ENCODE results near the gene ENPP6. TPM values are rescaled to one million over a fixed set of nuclear protein-coding genes. Genes with fewer than 3 reads are reported as not detected.

The ENPP6 gene
- 1 to 10 TPM in 3 of 4 donors, under 1 TPM in 1; 0.67 to 7.4 (median 5.0) TPM for polyA plus RNA-seq (ENCODE audit: insufficient read length in 4 of 4)

DNA sequence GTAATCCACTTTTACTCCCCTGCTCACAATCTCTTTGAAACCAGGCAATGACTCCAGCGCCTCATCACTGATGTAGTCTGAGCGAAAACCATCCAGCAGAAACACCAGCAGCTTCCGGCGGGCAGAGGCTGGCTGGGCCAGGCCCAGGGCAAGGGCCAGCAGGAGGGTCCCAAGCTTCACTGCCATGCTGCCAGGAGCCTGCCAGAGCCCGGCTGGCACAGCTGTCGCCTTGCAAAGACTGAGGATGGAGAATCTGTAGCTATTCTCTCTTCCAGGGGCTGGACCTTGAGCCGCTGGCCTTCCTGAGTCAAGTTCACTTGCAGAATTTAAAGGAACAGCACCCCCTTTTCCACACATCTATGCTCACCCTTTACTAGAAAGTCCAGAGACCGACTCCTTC lies at the start of gene ENPP6:
ENPP6 (minus strand) TSS at position 240 of the 400 bp plus-strand sequence; CDS start at position 186, 54 bp downstream.
- DNase-seq (ENCODE audit: low read depth in 4 of 4, low spot score in 3 of 4), result no peak

DNA sequence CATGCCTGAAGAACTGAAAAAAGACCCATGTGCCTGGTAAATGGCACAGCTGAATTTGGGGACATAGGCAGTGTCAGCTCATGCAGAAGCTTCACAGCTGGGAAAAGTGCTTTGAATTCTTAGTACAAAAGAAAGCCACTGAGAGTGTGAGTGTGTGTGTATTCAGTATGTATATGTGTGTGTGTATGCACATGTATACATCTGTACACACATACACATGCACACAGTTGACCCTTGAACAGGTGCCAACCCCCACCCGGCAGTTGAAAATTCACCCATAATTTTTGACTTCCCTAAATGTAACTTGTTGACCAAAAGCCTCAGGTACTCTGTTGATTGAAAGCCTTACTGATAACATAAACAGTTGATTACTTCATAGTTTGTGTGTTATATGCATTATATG lies 49.5 kb upstream of the ENPP6 start:
- no peak for DNase-seq (ENCODE audit: low read depth in 4 of 4, low spot score in 3 of 4)

DNA sequence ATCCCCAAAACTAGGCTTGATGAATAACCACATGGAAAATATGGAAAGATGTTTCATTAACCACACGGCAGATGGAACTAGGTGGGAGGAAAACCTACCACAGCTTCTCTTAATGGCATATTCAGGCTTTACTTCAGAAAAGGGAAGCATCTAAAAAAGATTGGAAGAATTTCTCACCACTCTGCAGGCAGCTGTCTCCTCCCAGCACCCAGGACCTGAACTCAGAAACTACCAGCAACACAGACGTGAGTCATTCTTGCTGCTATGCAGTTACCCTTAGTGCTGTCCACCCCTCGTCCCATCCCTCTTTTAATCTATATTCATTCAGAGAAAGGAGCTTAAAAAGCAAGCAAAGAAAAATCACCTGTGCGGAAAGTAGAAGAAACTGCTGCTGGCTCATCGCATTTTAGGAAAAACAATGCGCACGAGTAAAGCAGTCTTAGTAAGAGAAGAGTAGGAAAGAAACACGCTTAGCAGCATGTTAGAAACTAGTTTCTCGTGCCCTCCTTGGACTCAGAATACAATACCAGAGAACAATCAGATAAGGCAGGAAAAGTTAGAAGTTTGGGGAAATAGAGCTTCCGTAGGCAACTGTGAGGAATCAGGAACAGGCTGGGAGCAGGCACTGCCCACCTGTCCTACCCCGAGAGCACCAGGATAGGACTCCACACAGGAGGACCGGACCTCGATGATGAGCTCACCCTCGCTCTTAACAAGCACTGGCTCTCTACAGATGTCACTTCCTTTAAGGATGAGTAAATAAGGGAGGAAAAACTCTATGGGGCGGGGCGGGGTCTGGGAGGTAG lies 48.1 kb upstream of the ENPP6 start:
- DNase-seq (ENCODE audit: low read depth in 4 of 4, low spot score in 3 of 4), result no peak

DNA sequence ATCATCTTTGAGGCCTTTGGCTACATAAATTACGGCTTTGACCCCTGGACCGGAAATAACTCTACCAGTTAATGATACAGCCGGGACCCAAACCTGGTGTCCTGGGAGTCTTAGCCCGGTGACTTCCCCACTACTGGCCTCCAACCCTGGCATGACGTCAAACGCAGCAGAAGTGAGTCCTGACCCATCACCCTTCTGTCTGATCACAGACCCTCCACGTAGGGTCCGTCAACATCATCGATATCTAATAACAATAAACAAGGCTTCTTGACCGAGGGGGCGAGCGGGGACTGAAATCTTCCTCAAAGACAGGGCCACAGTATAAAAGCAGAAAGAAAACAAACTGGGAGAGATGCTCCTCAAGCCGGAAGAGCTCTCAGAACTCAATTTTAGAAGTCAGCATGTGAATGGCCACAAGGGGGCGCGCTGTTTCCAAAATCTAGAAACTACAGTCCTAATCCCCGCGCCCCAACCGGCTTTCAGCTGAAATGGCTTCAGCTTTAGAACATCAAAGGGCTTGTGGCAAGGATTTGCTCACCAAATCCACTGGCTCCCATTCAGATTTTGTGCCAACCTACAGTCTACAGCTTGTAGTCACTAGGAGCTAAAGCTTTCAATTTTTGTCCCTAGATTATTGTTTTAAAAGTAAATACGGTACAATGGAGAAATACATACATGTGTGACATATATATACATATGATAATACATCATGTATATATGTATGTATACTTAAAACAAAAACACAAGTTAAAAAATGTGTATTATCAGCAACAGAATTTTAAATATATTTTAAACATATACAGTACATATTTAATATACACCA lies 46.4 kb upstream of the ENPP6 start:
- peak; percentile 70 to 87 (median 80) for DNase-seq (ENCODE audit: low read depth in 4 of 4, low spot score in 3 of 4)

DNA sequence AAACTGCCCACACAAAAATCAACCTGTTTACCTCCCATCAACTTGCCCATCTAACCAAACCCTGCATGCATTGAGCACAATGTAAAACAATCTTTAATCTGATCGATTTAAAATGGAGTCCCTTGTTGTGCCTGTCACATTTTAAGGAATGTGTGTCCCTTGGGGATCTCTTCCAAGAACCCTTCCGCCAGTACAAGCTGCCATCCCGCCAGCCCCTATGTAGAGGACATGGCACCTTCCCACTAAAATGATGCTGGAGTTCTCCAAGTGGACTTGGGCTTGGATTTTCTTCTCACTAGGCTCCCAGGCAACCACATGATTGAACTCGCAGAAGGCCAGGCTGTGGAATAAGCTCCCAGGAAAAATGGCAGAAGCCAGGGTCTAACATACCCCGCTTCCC lies 45.8 kb upstream of the ENPP6 start:
- no peak for DNase-seq (ENCODE audit: low read depth in 4 of 4, low spot score in 3 of 4)

DNA sequence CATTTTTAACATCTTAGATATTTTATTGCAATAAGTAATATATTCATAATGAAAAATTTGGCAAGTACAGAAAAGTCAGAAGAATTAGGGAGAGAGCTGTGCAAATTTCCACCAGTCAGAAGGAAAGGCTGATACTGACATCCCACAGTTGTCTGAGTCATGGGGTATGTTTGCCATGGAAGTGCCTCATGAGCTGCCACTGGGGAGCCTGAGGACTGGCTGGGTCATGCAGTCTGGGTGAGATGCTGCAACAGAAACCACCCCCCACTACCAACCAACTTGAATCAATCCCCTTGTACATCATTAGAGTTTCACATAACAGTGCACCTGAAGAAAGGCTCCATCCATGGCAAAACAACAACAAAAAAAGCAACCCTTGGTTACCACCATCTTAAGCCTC lies 45.2 kb upstream of the ENPP6 start:
- DNase-seq (ENCODE audit: low read depth in 4 of 4, low spot score in 3 of 4), result no peak

DNA sequence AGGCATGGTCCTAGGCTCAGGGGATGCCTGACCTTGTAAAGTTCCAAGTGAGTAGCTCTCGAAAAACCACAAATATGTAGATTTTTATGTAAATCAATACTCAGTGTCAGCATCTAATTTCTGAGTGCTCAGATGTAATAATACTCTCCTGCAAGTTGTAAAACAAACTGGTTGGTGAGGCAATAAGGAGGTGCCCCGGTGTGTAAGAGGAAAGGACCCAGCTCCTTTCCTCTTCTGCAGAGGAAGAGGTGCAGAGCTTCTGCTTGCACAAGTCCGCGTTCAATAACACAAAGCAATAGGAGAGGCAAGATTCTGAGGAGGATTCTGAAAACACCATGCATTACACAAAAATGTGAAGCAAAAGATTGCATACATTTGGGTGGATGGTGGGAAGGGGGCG lies 43.6 kb upstream of the ENPP6 start:
- DNase-seq (ENCODE audit: low read depth in 4 of 4, low spot score in 3 of 4), result no peak

DNA sequence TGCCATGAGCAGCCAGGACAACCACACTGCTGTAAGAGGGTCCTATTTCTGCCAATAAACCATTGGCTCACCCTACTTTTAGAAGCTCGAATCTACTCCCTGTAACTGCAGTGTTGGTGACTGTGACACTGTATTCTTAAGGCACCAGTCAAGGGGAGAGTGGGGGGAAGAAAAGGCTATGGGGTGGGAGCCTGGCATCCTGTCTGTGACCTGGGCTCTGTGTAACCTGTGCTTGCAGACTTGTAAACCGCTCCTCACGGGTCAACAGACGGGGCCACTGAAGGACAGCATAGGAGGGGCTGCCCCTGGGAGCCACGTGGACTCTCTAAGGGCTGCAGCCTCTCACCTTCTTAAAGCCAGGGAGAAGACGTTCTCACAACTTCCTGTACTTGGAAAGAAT lies 42.2 kb upstream of the ENPP6 start:
- no peak for DNase-seq (ENCODE audit: low read depth in 4 of 4, low spot score in 3 of 4)

DNA sequence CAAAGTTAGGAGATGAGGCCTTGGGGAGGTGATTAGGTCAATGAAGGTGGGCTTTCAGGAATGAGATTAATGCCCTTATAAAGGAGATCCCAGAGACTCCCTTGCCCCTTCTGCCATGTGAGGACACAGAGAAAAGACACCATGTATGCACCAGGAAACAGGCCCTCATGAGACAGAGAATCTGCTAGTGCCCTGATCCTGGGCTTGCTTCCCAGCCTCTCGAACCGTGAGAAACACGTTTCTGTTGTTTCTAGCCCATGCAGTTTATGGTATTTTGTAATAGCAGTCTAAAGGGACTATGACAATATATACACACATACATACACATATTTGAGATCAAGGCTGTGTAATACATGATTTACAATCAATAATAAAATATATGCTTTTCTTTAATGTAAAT lies 41.4 kb upstream of the ENPP6 start:
- no peak for DNase-seq (ENCODE audit: low read depth in 4 of 4, low spot score in 3 of 4)

DNA sequence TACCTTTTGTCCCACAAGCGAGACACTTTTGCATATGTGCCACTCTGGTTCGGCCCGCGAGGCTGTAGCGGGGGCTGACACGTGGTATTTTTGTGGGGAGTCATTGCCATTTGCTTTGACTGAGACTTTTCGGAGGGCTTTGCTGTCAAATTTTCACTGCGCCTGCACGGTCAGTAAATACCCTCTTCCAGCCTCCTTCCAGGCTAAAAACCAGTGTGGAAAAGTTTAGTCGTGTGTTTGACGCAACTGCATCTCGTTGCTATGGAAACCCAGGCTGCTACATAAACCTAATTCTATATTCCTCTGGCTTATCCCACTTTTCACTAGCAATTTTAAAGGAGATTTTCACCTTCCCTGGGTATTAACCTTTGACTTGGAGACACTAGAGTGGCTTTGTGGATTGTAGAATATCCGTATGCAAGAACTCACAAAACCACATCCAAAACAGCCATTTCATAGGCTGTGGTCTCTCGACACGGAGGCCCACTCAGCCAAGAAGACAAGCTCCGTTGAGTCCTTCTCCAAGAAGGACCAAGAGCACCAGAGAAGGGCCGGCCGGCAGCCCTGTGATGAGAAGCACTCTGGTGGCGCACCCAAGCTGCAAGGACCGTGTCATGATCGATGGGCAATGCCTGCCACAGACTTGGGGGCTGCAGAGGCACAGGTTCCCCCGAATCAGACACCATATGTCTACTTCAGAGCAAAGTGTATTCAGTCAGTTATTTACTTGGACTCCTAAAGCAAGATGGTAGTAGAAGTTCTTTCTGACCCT lies 38.4 kb upstream of the ENPP6 start:
- DNase-seq (ENCODE audit: low read depth in 4 of 4, low spot score in 3 of 4), result no peak

DNA sequence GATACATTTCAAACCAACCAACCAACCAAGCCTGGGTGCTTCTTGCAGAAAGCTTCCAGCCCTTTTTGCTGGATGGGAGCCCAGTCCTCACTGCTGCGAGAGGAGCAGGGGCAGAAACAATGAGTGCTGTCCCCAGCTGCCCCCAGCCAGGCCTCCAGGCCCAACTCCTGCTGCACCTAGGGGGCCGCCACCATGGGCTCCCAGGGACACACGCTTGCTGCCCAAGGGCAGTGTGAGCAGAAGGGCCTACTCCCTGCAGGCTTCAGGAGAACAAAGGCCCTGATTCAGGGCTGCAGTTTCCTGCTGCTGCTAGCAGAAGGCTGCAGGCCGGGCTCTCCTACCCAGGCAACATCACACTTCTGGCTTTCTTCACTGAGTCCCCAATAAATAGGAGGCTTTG lies 37.7 kb upstream of the ENPP6 start:
- no peak for DNase-seq (ENCODE audit: low read depth in 4 of 4, low spot score in 3 of 4)

DNA sequence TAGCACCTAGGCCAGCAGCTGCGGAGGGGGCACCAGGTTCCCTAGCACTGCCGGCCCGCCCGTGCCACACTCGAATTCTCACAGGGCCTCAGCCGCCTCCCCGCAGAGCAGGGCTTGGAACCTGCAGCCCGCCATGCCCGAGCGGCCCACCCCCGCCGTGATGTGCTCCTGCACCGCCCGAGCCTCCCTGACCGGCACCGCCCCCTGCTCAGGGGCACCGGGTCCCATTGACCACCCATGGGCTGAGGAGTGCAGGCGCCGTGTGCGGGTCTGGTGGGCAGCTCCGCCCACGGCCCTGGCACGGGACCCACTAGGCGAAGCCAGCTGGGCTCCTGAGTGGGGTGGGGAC lies 35.4 kb upstream of the ENPP6 start:
- no peak for DNase-seq (ENCODE audit: low read depth in 4 of 4, low spot score in 3 of 4)

DNA sequence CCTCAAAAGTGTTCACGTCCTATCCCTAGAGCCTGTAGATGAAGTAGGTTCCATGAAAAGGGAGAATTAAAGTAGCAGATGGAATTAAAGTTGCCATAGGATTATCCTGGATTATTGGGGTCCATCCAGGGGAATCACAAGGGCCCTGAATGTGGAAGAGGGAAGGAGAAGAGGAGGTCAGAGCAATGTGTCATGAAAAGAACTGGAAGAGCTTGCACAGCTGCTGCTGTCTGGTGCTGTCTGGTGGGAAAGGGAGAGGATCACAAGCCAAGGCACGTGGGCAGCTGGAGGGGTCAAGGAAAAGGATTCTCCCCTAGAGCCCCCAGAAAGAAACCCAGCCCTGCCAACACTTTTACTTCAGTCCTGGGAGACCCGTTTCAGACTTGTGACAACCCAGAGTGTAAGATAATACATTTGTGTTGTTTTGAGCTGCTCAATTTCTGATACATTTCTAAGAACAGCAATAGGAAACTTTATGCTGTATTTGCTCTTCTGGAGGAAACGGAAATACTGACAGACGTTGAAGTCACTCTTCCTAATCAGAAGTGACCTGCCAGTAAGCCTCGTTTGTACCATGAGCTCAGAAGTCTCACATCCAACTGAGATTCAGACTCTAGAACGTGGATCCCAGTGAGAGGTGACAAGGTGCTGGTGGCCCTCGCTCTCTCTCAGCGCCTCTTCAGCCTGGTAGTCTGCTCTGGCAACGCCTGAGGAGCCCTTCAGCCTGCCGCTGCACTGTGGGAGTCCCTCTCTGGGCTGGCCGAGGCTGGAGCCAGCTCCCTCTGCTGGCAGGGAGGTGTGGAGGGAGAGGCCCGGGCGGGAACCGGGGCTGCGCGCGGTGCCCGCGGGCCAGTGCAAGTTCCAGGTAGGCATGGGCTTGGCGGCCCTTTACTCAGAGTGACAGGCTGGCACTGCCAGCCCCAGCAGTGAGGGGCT lies 34.7 kb upstream of the ENPP6 start:
- no peak for DNase-seq (ENCODE audit: low read depth in 4 of 4, low spot score in 3 of 4)

DNA sequence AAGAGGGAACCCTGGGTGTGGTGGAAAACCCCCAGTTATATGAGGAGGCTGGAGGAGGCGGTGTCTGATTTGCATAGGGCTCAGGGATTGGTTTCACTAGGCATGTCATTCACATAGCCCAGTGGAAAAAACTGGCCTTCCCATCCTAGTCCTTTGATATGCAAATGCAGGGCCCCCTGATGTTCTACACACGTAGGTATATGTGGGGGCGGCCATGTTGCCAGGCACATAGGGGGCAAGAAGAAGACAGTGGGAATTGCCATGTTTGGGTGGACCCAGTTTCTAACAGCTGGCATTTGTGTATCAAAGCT lies 34.0 kb upstream of the ENPP6 start:
- DNase-seq (ENCODE audit: low read depth in 4 of 4, low spot score in 3 of 4), result no peak

DNA sequence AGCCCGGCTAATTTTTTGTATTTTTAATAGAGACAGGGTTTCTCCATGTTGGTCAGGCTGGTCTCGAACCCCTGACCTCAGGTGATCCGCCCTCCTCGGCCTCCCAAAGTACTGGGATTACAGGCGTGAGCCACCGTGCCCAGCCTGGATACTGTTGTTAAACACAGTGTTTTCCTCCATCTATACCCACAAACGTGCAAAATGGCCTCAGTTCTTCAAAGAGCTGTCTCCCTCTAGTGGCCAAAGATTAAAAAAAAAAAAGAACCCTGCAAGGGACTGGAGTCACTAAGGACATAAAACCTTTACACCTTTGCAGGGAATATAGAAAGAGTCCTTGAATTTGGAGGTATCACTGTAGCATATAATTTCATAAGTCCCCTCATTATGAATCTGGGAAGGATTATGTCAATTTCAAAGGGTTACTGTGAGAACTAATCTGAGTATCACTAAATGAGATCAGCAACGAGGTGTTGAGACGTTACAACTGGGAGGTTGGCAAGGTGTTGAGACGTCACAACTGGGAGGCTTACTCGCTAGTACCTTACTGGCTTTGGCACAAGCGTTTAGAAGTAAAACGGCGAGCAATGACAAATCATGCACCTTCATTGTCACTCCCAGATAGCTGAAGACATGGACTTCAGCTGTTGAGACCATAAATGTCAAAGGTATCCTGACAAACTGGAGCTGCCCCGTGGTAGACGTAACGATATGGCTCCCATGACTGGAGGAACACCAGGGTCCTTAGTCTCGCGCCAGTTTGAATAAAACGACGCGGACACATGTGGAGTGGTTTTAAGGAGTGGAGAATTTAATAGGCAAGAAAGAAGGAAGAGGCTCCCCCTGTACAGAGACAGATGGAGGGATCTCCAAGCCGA lies 33.4 kb upstream of the ENPP6 start:
- peak in 2 of 4 donors; percentile 26 to 40 for DNase-seq (ENCODE audit: low read depth in 4 of 4, low spot score in 3 of 4)

DNA sequence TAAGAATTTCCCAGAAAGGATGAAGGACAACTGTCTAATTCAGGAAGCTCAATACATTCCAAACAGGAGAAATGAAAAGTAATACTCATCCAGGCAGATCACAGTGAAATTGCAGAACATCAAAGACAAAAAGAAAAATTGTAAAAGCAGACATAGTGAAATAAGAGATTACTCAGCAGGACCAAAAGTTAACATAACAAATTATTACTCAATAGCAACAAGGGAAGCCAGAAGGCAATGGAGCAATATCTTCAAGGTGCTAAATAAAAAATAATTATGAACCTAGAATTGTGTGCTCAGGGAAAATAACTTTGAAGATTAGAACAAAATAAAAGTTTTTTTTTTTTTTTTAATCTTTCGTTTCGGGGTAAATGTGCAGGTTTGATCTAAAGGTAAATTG lies 30.5 kb upstream of the ENPP6 start:
- DNase-seq (ENCODE audit: low read depth in 4 of 4, low spot score in 3 of 4), result no peak

DNA sequence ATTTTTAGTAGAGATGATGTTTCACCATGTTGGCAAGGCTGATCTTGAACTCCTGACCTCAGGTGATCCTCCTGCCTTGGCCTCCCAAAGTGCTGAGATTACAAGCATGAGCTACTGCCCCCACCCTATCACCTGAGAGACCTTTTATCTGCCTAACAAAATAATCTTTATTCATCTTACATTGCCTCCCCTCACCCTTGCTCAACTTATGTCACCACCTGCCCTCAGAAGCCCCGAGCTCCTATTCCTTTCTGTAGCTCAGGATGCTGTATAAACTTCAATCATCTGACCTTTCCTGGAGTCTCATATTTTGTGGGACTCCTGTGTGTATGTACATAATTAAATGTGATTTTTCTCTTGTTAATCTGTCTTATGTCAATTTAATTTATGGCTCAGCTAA lies 29.7 kb upstream of the ENPP6 start:
- no peak for DNase-seq (ENCODE audit: low read depth in 4 of 4, low spot score in 3 of 4)

DNA sequence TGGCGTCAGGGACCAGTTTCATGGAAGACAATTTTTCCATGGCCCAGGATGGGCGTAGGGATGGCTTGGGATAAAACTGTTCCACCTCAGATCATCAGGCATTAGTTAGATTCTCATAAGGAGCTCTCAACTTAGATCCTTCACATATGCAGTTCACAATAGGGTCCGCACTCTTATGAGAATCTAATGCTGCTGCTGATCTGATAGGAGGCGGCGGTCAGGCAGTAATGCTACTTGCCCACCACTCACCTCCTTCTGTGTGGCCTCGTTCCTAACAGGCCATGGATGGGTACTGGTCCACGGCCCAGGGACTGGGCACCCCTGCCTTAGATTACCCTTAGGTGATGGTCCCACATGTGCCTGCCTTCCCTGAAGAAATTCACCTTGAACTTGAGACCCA lies 28.8 kb upstream of the ENPP6 start:
- DNase-seq (ENCODE audit: low read depth in 4 of 4, low spot score in 3 of 4), result no peak

DNA sequence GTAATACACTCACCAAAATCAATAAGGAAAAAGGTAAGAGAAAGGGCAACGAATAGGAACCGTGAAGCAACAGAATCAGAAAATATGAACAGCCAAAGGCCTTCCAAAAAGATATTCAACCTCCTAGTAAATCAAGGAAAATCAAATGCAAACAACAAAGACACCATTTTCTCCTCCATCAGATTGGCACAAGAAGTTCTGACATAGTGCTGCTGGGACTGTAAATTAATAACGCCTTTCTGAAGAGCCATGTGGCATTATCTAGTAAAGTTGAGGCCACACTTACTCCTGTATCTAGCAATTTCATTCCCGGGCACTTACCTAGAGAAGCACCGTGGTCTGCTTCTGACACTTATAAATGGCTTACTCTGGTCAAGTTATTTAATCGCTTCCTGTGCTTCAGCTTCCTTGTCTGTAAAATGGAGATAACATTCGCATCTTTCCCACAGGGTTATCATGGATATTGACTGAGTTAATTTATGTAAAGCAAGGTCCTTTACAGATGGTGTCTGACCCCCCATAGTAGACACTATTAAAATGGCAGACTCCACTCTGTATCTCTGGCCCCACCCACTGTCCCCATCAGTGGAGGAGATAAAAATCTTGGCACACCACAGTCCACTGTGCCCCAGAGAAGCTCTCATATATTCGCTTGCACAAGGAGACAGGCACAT lies 20.5 kb upstream of the ENPP6 start:
- no peak for DNase-seq (ENCODE audit: low read depth in 4 of 4, low spot score in 3 of 4)
